ENCODE results near the gene PPP2R3C. TPM values are rescaled to one million over a fixed set of nuclear protein-coding genes. Genes with fewer than 3 reads are reported as not detected.

Gene PPP2R3C
- total and polyA plus RNA-seq, 2 of the 13 experiments (the other 11 are each of a cell fraction or from before 2014, with no cell fraction given): 63.4 to 102 TPM

- TF ChIP-seq HDAC1 (CRISPR knock-in tag; IDR thresholded peaks at IDR 0.05) (peak; percentile 39; the same call in 1 of the 2 replicates), ZBTB34 (CRISPR knock-in tag; IDR thresholded peaks at IDR 0.05) (peak; percentile 94), SATB2 (CRISPR knock-in tag; IDR thresholded peaks at IDR 0.05) (peak; percentile 57; the same call in 1 of the 2 replicates), ZBTB46 (CRISPR knock-in tag; IDR thresholded peaks at IDR 0.05; ENCODE audit: borderline replicate concordance) (no peak), ZNF430 (CRISPR knock-in tag; IDR thresholded peaks at IDR 0.05) (no peak), MEF2D (CRISPR knock-in tag; IDR thresholded peaks at IDR 0.05) (0 out of 2 replicates have a peak, but pooled peaks have one; percentile 43), PRDM15 (CRISPR knock-in tag; IDR thresholded peaks at IDR 0.05) (no peak), SKI (IDR thresholded peaks at IDR 0.05; ENCODE audit: partially characterized antibody) (peak; percentile 90), ZBTB33 (CRISPR knock-in tag; IDR thresholded peaks at IDR 0.05) (peak; percentile 83; the same call in 1 of the 2 replicates), TARDBP (CRISPR knock-in tag; IDR thresholded peaks at IDR 0.05) (peak; percentile 75), SIX1 (CRISPR knock-in tag; IDR thresholded peaks at IDR 0.05; ENCODE audit: borderline replicate concordance) (no peak; the same call in 1 of the 2 replicates), FOXA3 (CRISPR knock-in tag; IDR thresholded peaks at IDR 0.05) (0 out of 2 replicates have a peak, but pooled peaks have one; percentile 18), STAG1 (CRISPR knock-in tag; IDR thresholded peaks at IDR 0.05) (no peak), PCBP2 (optimal IDR thresholded peaks at IDR 0.05; ENCODE audit: low read depth, low read length, poor library complexity, severe bottlenecking) (no peak), ZNF792 (CRISPR knock-in tag; IDR thresholded peaks at IDR 0.05) (peak; percentile 94), ZNF260 (CRISPR knock-in tag; IDR thresholded peaks at IDR 0.05; ENCODE audit: borderline replicate concordance, low read depth) (no peak), YEATS4 (CRISPR knock-in tag; IDR thresholded peaks at IDR 0.05; ENCODE audit: borderline replicate concordance) (peak; percentile 50; the same call in 1 of the 2 replicates), PPARG (CRISPR knock-in tag; conservative IDR thresholded peaks at IDR 0.05) (peak; percentile 60; the same call in 1 of the 2 replicates), DMAP1 (CRISPR knock-in tag; IDR thresholded peaks at IDR 0.05) (peak; percentile 69; the same call in 1 of the 2 replicates), ZNF879 (CRISPR knock-in tag; IDR thresholded peaks at IDR 0.05) (no peak), SNAPC5 (CRISPR knock-in tag; IDR thresholded peaks at IDR 0.05; ENCODE audit: borderline replicate concordance) (no peak), ZNF264 (CRISPR knock-in tag; IDR thresholded peaks at IDR 0.05) (peak; percentile 48; the same call in 1 of the 2 replicates), MYC (CRISPR knock-in tag; IDR thresholded peaks at IDR 0.05; ENCODE audit: borderline replicate concordance) (peak; percentile 43; the same call in 1 of the 2 replicates)
Observed at GRCh38 chr14:35078082-35078481, 43.7 kb downstream of the PPP2R3C start (continued).
